K562 (cell line): ENCODE data around the gene CBL. TPM values are rescaled to one million over a fixed set of nuclear protein-coding genes. Genes with fewer than 3 reads are reported as not detected.

Source experiments
- CEBPG ChIP-seq, 3 experiments: fragments of 200-800 bp in 1 of 3; sonication (Bioruptor generic) in 1 of 3; sonication (generic) in 1 of 3; formaldehyde crosslinking in 1 of 3; IDR thresholded peaks in 2 of 3; conservative IDR thresholded peaks in 1 of 3; 2 replicates each; pipeline versions ENCODE4 v1.6.1 to v1.8.0; 2016 to 2022; ENCODE audit warnings: missing compliant biosample characterization in 2 of 3, missing genetic modification characterization in 2 of 3, mild to moderate bottlenecking in 1 of 3, missing genetic modification reagents in 1 of 3
- FOXJ2 ChIP-seq: fragments of 200-800 bp; sonication (Bioruptor generic); IDR thresholded peaks from 2 replicates; pipeline ENCODE4 v1.6.1; 2016; ENCODE audit warnings: missing genetic modification characterization, missing compliant biosample characterization
- KDM4B ChIP-seq, 2 experiments: fragments of 450-650 bp in 1 of 2; sonication (generic) in 1 of 2; IDR thresholded peaks; 2 replicates each; pipeline ENCODE4 v1.6.1; 2016 to 2017; ENCODE audit warnings: borderline replicate concordance in 2 of 2, antibody characterized with exemption in 1 of 2, low read depth in 1 of 2, mild to moderate bottlenecking in 1 of 2
- MEF2D ChIP-seq: conservative IDR thresholded peaks from 2 replicates; pipeline ENCODE4 v1.6.1; 2016; ENCODE audit warnings: low read depth, missing genetic modification characterization, missing compliant biosample characterization
- POLR2G ChIP-seq: fragments of 200-400 bp; formaldehyde crosslinking; IDR thresholded peaks from 2 replicates; pipeline ENCODE4 v1.6.1; 2017; ENCODE audit warnings: low read depth, mild to moderate bottlenecking, antibody characterized with exemption, low read length, moderate library complexity
- SIN3B ChIP-seq: fragments of 450-650 bp; IDR thresholded peaks from 2 replicates; pipeline ENCODE4 v1.6.1; 2017; ENCODE audit warnings: low read depth, mild to moderate bottlenecking, moderate library complexity
- TAF7 ChIP-seq: fragments of 450-650 bp; IDR thresholded peaks from 2 replicates; pipeline ENCODE4 v1.6.1; 2016; ENCODE audit warnings: missing genetic modification characterization, missing compliant biosample characterization
- ZNF778 ChIP-seq: fragments of 450-650 bp; formaldehyde crosslinking; IDR thresholded peaks from 2 replicates; pipeline ENCODE4 v1.4.0; 2020; ENCODE audit warnings: mild to moderate bottlenecking, moderate library complexity
- polyA plus RNA-seq, 8 experiments: library from polyadenylated mRNA; depleted of rRNA in 4 of 8; stranded (reverse) in 5 of 8; unstranded in 3 of 8; fragments of >200 nt; fragmentation: Nextera tagmentation in 2 of 8; fragmentation: Illumina TruSeq in 1 of 8; extraction: Ambion mirVana in 2 of 8; extraction: Trizol in 1 of 8; gene quantifications; 2 replicates each; pipeline versions ENCODE4 v1.2.1 to v1.2.3, GENCODE V29; 2011 to 2014; ENCODE audit warnings: inconsistent platforms in 1 of 8, missing spikeins in 1 of 8
- total RNA-seq, 7 experiments: library from RNA; depleted of rRNA in 6 of 7; stranded (reverse); fragments of >200 nt in 6 of 7; fragmentation: Illumina TruSeq in 2 of 7; extraction: Trizol in 2 of 7; gene quantifications; 2 replicates each; pipeline versions ENCODE4 v1.2.1 to v1.2.3, GENCODE V29; 2011 to 2021; ENCODE audit warnings: low replicate concordance in 1 of 7
- TF ChIP-seq, protein P1 (sequence below): fragments of 450-650 bp; IDR thresholded peaks from 2 replicates; pipeline ENCODE4 v1.6.1; 2016; ENCODE audit warnings: mild to moderate bottlenecking, moderate library complexity
- TF ChIP-seq, protein P2 (sequence below): fragments of 450-650 bp; IDR thresholded peaks from 2 replicates; pipeline ENCODE4 v1.6.1; 2016
- TF ChIP-seq, protein P3 (sequence below): sonication (generic); formaldehyde crosslinking; IDR thresholded peaks from 2 replicates; pipeline ENCODE4 v1.8.0; 2022; ENCODE audit warnings: mild to moderate bottlenecking, low read depth, missing genetic modification reagents
- TF ChIP-seq, protein P4 (sequence below): sonication (generic); formaldehyde crosslinking; IDR thresholded peaks from 2 replicates; pipeline ENCODE4 v1.9.0; 2022; ENCODE audit warnings: mild to moderate bottlenecking, missing genetic modification reagents

Gene CBL
- total and polyA plus RNA-seq, 9 of the 15 experiments (the other 6 are each of a cell fraction or from before 2014, with no cell fraction given), result 3.2 to 24.9 (median 9.9) TPM

DNA sequence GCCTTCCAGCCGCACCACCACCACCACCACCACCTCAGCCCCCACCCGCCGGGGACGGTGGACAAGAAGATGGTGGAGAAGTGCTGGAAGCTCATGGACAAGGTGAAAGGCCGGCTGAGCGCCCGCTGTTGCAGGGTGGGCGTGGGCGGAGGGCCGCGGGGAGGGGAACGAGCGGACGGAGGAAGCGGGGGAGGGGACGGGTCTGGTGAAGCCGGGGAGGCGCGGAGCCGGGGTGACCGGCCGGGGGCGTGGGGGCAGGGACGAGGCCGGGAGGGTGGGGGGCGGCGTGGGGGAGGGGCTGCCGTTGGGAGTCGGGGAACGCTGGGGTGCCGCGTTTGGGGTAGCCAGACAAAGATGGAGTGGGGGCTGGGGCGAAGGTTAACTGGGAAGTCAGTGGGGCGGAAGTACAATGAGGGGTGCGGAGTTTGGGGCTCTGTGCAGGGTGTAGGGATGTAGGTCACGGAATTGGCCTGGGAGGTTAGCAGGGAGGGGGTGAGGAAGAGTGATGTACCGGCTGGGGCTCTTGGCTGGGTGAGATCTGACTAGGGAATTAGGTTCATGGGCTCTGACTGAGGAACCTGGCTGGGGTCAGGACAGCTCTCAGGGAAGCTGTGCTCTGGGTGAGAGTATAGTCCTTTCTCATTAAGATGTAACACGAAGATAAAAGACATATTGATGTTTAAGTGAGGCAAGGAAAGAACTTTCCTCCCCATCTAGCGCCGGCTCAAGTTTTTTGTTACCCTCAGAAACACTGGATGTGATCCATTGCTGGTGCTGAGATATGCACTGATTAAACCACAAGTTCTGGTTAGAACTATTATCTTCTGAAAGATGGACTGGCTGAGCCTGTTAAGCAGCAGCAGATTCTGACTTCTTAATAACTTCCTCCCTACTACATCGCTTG, 624 bp downstream of the CBL start (continued):
- TF ChIP-seq, protein P1, sequence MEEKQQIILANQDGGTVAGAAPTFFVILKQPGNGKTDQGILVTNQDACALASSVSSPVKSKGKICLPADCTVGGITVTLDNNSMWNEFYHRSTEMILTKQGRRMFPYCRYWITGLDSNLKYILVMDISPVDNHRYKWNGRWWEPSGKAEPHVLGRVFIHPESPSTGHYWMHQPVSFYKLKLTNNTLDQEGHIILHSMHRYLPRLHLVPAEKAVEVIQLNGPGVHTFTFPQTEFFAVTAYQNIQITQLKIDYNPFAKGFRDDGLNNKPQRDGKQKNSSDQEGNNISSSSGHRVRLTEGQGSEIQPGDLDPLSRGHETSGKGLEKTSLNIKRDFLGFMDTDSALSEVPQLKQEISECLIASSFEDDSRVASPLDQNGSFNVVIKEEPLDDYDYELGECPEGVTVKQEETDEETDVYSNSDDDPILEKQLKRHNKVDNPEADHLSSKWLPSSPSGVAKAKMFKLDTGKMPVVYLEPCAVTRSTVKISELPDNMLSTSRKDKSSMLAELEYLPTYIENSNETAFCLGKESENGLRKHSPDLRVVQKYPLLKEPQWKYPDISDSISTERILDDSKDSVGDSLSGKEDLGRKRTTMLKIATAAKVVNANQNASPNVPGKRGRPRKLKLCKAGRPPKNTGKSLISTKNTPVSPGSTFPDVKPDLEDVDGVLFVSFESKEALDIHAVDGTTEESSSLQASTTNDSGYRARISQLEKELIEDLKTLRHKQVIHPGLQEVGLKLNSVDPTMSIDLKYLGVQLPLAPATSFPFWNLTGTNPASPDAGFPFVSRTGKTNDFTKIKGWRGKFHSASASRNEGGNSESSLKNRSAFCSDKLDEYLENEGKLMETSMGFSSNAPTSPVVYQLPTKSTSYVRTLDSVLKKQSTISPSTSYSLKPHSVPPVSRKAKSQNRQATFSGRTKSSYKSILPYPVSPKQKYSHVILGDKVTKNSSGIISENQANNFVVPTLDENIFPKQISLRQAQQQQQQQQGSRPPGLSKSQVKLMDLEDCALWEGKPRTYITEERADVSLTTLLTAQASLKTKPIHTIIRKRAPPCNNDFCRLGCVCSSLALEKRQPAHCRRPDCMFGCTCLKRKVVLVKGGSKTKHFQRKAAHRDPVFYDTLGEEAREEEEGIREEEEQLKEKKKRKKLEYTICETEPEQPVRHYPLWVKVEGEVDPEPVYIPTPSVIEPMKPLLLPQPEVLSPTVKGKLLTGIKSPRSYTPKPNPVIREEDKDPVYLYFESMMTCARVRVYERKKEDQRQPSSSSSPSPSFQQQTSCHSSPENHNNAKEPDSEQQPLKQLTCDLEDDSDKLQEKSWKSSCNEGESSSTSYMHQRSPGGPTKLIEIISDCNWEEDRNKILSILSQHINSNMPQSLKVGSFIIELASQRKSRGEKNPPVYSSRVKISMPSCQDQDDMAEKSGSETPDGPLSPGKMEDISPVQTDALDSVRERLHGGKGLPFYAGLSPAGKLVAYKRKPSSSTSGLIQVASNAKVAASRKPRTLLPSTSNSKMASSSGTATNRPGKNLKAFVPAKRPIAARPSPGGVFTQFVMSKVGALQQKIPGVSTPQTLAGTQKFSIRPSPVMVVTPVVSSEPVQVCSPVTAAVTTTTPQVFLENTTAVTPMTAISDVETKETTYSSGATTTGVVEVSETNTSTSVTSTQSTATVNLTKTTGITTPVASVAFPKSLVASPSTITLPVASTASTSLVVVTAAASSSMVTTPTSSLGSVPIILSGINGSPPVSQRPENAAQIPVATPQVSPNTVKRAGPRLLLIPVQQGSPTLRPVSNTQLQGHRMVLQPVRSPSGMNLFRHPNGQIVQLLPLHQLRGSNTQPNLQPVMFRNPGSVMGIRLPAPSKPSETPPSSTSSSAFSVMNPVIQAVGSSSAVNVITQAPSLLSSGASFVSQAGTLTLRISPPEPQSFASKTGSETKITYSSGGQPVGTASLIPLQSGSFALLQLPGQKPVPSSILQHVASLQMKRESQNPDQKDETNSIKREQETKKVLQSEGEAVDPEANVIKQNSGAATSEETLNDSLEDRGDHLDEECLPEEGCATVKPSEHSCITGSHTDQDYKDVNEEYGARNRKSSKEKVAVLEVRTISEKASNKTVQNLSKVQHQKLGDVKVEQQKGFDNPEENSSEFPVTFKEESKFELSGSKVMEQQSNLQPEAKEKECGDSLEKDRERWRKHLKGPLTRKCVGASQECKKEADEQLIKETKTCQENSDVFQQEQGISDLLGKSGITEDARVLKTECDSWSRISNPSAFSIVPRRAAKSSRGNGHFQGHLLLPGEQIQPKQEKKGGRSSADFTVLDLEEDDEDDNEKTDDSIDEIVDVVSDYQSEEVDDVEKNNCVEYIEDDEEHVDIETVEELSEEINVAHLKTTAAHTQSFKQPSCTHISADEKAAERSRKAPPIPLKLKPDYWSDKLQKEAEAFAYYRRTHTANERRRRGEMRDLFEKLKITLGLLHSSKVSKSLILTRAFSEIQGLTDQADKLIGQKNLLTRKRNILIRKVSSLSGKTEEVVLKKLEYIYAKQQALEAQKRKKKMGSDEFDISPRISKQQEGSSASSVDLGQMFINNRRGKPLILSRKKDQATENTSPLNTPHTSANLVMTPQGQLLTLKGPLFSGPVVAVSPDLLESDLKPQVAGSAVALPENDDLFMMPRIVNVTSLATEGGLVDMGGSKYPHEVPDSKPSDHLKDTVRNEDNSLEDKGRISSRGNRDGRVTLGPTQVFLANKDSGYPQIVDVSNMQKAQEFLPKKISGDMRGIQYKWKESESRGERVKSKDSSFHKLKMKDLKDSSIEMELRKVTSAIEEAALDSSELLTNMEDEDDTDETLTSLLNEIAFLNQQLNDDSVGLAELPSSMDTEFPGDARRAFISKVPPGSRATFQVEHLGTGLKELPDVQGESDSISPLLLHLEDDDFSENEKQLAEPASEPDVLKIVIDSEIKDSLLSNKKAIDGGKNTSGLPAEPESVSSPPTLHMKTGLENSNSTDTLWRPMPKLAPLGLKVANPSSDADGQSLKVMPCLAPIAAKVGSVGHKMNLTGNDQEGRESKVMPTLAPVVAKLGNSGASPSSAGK, result no peak
- TF ChIP-seq FOXJ2 (tag) (no peak), TAF7 (tag) (no peak), CEBPG (CRISPR knock-in tag; IDR thresholded peaks at IDR 0.05) (no peak), CEBPG (tag; conservative IDR thresholded peaks at IDR 0.05 in 1 of 2, IDR thresholded peaks at IDR 0.05 in 1 of 2) (no peak), KDM4B (IDR thresholded peaks at IDR 0.05; ENCODE audit: borderline replicate concordance in 2 of 2, low read depth in 1 of 2) (no peak), POLR2G (no peak), ZNF778 (CRISPR knock-in tag) (no peak), MEF2D (tag) (no peak), SIN3B (no peak)
- TF ChIP-seq, protein P2, sequence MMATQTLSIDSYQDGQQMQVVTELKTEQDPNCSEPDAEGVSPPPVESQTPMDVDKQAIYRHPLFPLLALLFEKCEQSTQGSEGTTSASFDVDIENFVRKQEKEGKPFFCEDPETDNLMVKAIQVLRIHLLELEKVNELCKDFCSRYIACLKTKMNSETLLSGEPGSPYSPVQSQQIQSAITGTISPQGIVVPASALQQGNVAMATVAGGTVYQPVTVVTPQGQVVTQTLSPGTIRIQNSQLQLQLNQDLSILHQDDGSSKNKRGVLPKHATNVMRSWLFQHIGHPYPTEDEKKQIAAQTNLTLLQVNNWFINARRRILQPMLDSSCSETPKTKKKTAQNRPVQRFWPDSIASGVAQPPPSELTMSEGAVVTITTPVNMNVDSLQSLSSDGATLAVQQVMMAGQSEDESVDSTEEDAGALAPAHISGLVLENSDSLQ, result no peak
- TF ChIP-seq, protein P3, sequence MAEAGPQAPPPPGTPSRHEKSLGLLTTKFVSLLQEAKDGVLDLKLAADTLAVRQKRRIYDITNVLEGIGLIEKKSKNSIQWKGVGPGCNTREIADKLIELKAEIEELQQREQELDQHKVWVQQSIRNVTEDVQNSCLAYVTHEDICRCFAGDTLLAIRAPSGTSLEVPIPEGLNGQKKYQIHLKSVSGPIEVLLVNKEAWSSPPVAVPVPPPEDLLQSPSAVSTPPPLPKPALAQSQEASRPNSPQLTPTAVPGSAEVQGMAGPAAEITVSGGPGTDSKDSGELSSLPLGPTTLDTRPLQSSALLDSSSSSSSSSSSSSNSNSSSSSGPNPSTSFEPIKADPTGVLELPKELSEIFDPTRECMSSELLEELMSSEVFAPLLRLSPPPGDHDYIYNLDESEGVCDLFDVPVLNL (CRISPR knock-in tag), result no peak
- TF ChIP-seq, protein P4, sequence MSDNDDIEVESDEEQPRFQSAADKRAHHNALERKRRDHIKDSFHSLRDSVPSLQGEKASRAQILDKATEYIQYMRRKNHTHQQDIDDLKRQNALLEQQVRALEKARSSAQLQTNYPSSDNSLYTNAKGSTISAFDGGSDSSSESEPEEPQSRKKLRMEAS, result no peak
